GM19452 (cell line): Measurements from ENCODE around the gene TANK.

Experiments
- ATAC-seq: cut with Tn5 transposase; IDR thresholded peaks from one replicate; pipeline ENCODE4 v1.9.1; 2021; ENCODE audit not compliant: unreplicated experiment

TANK gene

GRCh38 chr2:161133366-161133765 lies 26.9 kb upstream of the TANK start:
- no peak for ATAC-seq

- no peak for ATAC-seq
Measured at GRCh38 chr2:161134547-161135518, 25.4 kb upstream of the TANK start.

- ATAC-seq: no peak
Measured at GRCh38 chr2:161135951-161136593, 24.2 kb upstream of the TANK start.

GRCh38 chr2:161136696-161137324 lies 23.4 kb upstream of the TANK start:
- ATAC-seq: peak; percentile 79

GRCh38 chr2:161138429-161138828 lies 21.8 kb upstream of the TANK start:
- ATAC-seq: no peak

- ATAC-seq: peak; percentile 28
Measured at GRCh38 chr2:161139098-161139987, 20.9 kb upstream of the TANK start.

- ATAC-seq: peak; percentile 44
Measured at GRCh38 chr2:161141033-161141432, 19.2 kb upstream of the TANK start.

- no peak for ATAC-seq
Measured at GRCh38 chr2:161146209-161146775, 13.9 kb upstream of the TANK start.

- no peak for ATAC-seq
Measured at GRCh38 chr2:161146996-161147395, 13.2 kb upstream of the TANK start.

- ATAC-seq: peak; percentile 59
Measured at GRCh38 chr2:161147856-161148255, 12.4 kb upstream of the TANK start.

GRCh38 chr2:161150704-161151103 lies 9.5 kb upstream of the TANK start:
- ATAC-seq: no peak

- no peak for ATAC-seq
Measured at GRCh38 chr2:161152302-161152701, 7.9 kb upstream of the TANK start.

GRCh38 chr2:161158882-161159281 lies 1.3 kb upstream of the TANK start:
- ATAC-seq: no peak

GRCh38 chr2:161159456-161160225 lies 587 bp upstream of the TANK start:
- ATAC-seq: peak; percentile 1

GRCh38 chr2:161161074-161161706 lies 962 bp downstream of the TANK start:
- peak; percentile 28 for ATAC-seq

GRCh38 chr2:161163440-161163839 lies 3.2 kb downstream of the TANK start:
- ATAC-seq: no peak

GRCh38 chr2:161164161-161164560 lies 3.9 kb downstream of the TANK start:
- ATAC-seq: no peak

GRCh38 chr2:161165266-161165665 lies 5.0 kb downstream of the TANK start:
- no peak for ATAC-seq

GRCh38 chr2:161165811-161166210 lies 5.6 kb downstream of the TANK start:
- ATAC-seq: no peak
